Measurements from ENCODE around the gene FBLIM1.

- no peak for TF ChIP-seq CTCF (IDR thresholded peaks at IDR 0.05)
- no peak for TF ChIP-seq POLR2A (IDR thresholded peaks at IDR 0.05)
Measured at GRCh38 chr1:15739259-15739658, 19.3 kb upstream of the FBLIM1 start.
